Loucy (cell line): ENCODE measurements around the gene PRM3.

Experiments used
- H2AFZ ChIP-seq: fragments of 200-600 bp; sonication (generic); 2 replicates; pipeline ENCODE4 v1.6.0; 2016; ENCODE audit warnings: antibody characterized with exemption, mild to moderate bottlenecking, low read length, moderate library complexity
- H3F3A ChIP-seq: fragments of 200-600 bp; 2 replicates; pipeline ENCODE4 v1.6.0; 2016; ENCODE audit warnings: antibody characterized with exemption, low read depth, mild to moderate bottlenecking
- H3K27me3 ChIP-seq: fragments of 200-600 bp; sonication (generic); 2 replicates; pipeline ENCODE4 v1.6.1; 2014; ENCODE audit warnings: low read length, mild to moderate bottlenecking; ENCODE audit not compliant: insufficient read depth, poor library complexity, severe bottlenecking
- H3K36me3 ChIP-seq: fragments of 200-600 bp; sonication (generic); 2 replicates; pipeline ENCODE4 v1.6.1; 2016; ENCODE audit warnings: low read length; ENCODE audit not compliant: insufficient read depth
- H3K4me1 ChIP-seq: fragments of 200-600 bp; sonication (generic); 2 replicates; pipeline ENCODE4 v1.5.1; 2014; ENCODE audit warnings: low read length, mild to moderate bottlenecking; ENCODE audit not compliant: insufficient read depth, poor library complexity, severe bottlenecking
- H3K4me2 ChIP-seq: fragments of 200-600 bp; sonication (generic); 2 replicates; pipeline ENCODE4 v1.6.0; 2014; ENCODE audit warnings: antibody characterized with exemption, low read length, low read depth, mild to moderate bottlenecking; ENCODE audit not compliant: poor library complexity, severe bottlenecking
- H3K4me3 ChIP-seq: fragments of 200-600 bp; sonication (generic); 2 replicates; pipeline ENCODE4 v1.5.1; 2014; ENCODE audit warnings: low read length, mild to moderate bottlenecking, mixed read lengths; ENCODE audit not compliant: poor library complexity, severe bottlenecking
- H3K79me2 ChIP-seq: fragments of 200-600 bp; sonication (generic); 2 replicates; pipeline ENCODE4 v1.6.1; 2014; ENCODE audit warnings: low read length; ENCODE audit not compliant: insufficient read depth
- H3K9ac ChIP-seq: fragments of 200-600 bp; sonication (generic); 2 replicates; pipeline ENCODE4 v1.6.0; 2014; ENCODE audit warnings: mild to moderate bottlenecking, low read depth, low read length, moderate library complexity; ENCODE audit not compliant: poor library complexity, severe bottlenecking
- H3K9me2 ChIP-seq: fragments of 200-600 bp; sonication (generic); replicated peaks from 2 replicates; pipeline ENCODE4 v1.6.1; 2016; ENCODE audit warnings: low read depth, low read length, mixed read lengths
- H3K9me3 ChIP-seq: fragments of 200-600 bp; sonication (generic); 2 replicates; pipeline ENCODE4 v1.6.1; 2014; ENCODE audit warnings: mild to moderate bottlenecking, antibody characterized with exemption, low read length, low read depth; ENCODE audit not compliant: insufficient read depth
- H4K20me1 ChIP-seq: fragments of 200-600 bp; sonication (generic); 2 replicates; pipeline ENCODE4 v1.6.0; 2014; ENCODE audit warnings: antibody characterized with exemption, low read length, mild to moderate bottlenecking; ENCODE audit not compliant: insufficient read depth, poor library complexity, severe bottlenecking
- CTCF ChIP-seq: fragments of 200-600 bp; sonication (generic); conservative IDR thresholded peaks from 2 replicates; pipeline ENCODE4 v1.5.1; 2014; ENCODE audit warnings: mild to moderate bottlenecking, antibody characterized with exemption, low read length
- EZH2phosphoT487 ChIP-seq: fragments of 200-600 bp; IDR thresholded peaks from 2 replicates; pipeline ENCODE4 v1.6.1; 2018; ENCODE audit warnings: antibody characterized with exemption, mild to moderate bottlenecking, moderate library complexity, borderline replicate concordance

The PRM3 gene

DNA sequence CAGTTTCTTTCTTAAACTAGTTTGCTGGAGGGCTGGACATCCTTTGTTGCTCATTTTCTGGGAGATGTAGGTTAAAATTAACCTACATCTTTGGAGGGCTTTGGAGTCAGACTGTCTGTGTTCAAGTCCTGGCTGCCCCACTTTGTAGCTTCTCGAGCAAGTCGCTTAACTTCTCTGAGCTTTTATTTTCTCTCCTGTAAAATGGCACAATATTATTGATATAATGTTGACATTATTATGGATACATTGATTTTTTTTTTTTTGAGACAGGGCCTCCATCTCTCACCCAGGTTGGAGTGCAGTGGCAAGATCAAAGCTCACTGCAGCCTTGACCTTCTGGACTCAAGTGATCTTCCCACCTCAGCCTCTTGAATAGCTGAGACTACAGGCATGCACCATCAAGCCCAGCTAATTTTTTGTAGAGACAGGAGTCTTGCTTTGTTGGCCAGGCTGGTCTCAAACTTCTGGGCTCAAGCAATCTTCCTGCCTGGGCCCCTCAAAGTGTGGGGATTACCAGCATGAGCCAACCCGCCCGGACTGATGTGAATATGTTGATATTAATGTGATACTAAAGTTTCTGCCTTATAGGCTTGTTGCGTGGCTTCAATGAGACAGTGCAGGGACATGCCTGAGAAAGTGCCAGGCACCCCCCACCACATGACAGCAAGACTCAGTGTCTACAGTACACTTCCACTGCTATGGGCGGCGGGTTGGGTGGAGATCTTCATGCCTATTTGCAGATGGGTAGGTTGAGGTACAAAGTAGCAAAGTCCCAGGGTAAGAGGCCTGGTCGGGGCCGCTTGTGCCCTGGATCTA, 40.3 kb upstream of the PRM3 start:
- peaks cover 35% of the 10 kb centered on the region for H3K4me1 ChIP-seq
- H3K27me3 ChIP-seq, result no peaks in the 10 kb centered on the region
- no peak overlapping the region for H3K4me2 ChIP-seq
- H3K79me2 ChIP-seq, result no peaks in the 10 kb centered on the region
- H2AFZ ChIP-seq, result no peak overlapping the region
- no peaks in the 10 kb centered on the region for H3K9me3 ChIP-seq
- H3K9ac ChIP-seq, result no peak overlapping the region
- TF ChIP-seq CTCF (no peak), EZH2phosphoT487 (no peak)
- H4K20me1 ChIP-seq, result no peaks in the 10 kb centered on the region
- no peaks in the 10 kb centered on the region for H3K9me2 ChIP-seq
- H3K36me3 ChIP-seq, result no peaks in the 10 kb centered on the region
- no peak overlapping the region for H3K4me3 ChIP-seq
- no peaks in the 10 kb centered on the region for H3F3A ChIP-seq

- Histone ChIP-seq H3K4me2 (peak overlapping the region; percentile 55), H3K4me3 (peak overlapping the region; percentile 57), H2AFZ (peak overlapping the region; percentile 57), H3K9me3 (no peaks in the 10 kb centered on the region), H3K9me2 (no peaks in the 10 kb centered on the region), H3K9ac (peak overlapping the region; percentile 26), H3K79me2 (no peaks in the 10 kb centered on the region), H3K27me3 (no peaks in the 10 kb centered on the region), H3F3A (no peaks in the 10 kb centered on the region), H3K36me3 (no peaks in the 10 kb centered on the region), H3K4me1 (peaks cover 35% of the 10 kb centered on the region), H4K20me1 (no peaks in the 10 kb centered on the region)
- TF ChIP-seq EZH2phosphoT487, result no peak
- no peak for TF ChIP-seq CTCF
Measured at GRCh38 chr16:11312718-11313492, 39.5 kb upstream of the PRM3 start.

DNA sequence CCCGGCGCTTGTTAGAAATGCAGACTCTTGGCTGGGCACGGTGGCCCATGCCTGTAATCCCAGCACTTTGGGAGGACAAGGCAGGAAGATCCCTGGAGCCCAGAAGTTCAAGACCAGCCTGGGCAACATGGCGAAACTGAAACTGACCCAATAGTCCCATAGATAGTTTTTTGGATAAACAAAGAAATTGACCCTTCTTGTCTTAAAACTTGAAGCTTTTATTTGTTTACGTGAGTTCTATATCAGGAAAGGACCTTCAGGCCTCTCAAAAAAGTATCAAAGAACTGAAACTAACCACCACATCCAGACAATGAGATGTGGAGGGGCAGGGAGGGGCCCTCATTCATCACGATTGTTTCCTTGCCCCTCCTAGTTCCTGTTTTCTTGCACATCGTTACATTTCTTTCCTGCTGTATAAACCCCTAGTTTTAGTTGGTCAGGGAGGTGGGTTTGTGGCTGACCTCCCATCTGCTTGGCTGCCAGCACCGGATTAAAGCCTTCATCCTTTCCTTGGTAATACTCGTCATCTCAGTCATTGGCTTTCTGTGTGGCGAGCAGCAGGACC, 37.6 kb upstream of the PRM3 start:
- peaks cover 35% of the 10 kb centered on the region for H3K4me1 ChIP-seq
- peak overlapping the region; percentile 69 for H2AFZ ChIP-seq
- H3K4me3 ChIP-seq, result peak overlapping the region; percentile 39
- H4K20me1 ChIP-seq, result no peaks in the 10 kb centered on the region
- H3F3A ChIP-seq, result no peaks in the 10 kb centered on the region
- H3K9me3 ChIP-seq, result no peaks in the 10 kb centered on the region
- H3K27me3 ChIP-seq, result no peaks in the 10 kb centered on the region
- no peak overlapping the region for H3K9ac ChIP-seq
- peak overlapping the region; percentile 51 for H3K4me2 ChIP-seq
- H3K79me2 ChIP-seq, result no peaks in the 10 kb centered on the region
- no peaks in the 10 kb centered on the region for H3K36me3 ChIP-seq
- TF ChIP-seq EZH2phosphoT487 (no peak), CTCF (no peak)
- no peaks in the 10 kb centered on the region for H3K9me2 ChIP-seq
